Endometrial microvascular endothelial cells (primary cell): ENCODE results near the gene TNC. TPM values are rescaled to one million over a fixed set of nuclear protein-coding genes. Genes with fewer than 3 reads are reported as not detected.

Experiments used
- in situ Hi-C: cut with HindIII; loops from 2 replicates; pipeline ENCODE4 v1.10.0; 2017; ENCODE audit warnings: low sequenced_read_pairs, low pct_unique_long_range_greater_than_20kb; ENCODE audit errors: inconsistent ontology term
- total RNA-seq: library from RNA; depleted of rRNA; stranded (reverse); fragments of >200 nt; gene quantifications from one replicate; pipeline ENCODE4 v1.2.3, GENCODE V29; 2015; ENCODE audit errors: inconsistent ontology term

Gene TNC
- total RNA-seq, 1 donor from 2014 or later = 0.37 TPM

- in situ Hi-C loops = no loop called here
Observed at GRCh38 chr9:115069302-115069701, 48.7 kb downstream of the TNC start.

GRCh38 chr9:115068031-115068430, 49.9 kb downstream of the TNC start:
- in situ Hi-C loops = no loop called here

- in situ Hi-C loops = no loop called here
Observed at GRCh38 chr9:115063058-115063845, 54.7 kb downstream of the TNC start.

GRCh38 chr9:115058684-115059315, 59.2 kb downstream of the TNC start:
- in situ Hi-C loops = no loop called here

GRCh38 chr9:115058175-115058574, 59.8 kb downstream of the TNC start:
- in situ Hi-C loops = no loop called here

- in situ Hi-C loops = no loop called here
Observed at GRCh38 chr9:115057559-115057958, 60.4 kb downstream of the TNC start.

GRCh38 chr9:115050002-115050490, 67.9 kb downstream of the TNC start:
- in situ Hi-C loops = no loop called here

- in situ Hi-C loops = no loop called here
Observed at GRCh38 chr9:115046824-115047223, 71.1 kb downstream of the TNC start.

- in situ Hi-C loops = no loop called here
Observed at GRCh38 chr9:115046199-115046598, 71.8 kb downstream of the TNC start.

- in situ Hi-C loops = no loop called here
Observed at GRCh38 chr9:115043632-115044031, 74.3 kb downstream of the TNC start.

- in situ Hi-C loops = no loop called here
Observed at GRCh38 chr9:115042781-115043509, 75.0 kb downstream of the TNC start.

GRCh38 chr9:115039516-115040120, 78.3 kb downstream of the TNC start:
- in situ Hi-C loops = no loop called here

- in situ Hi-C loops = no loop called here
Observed at GRCh38 chr9:115038178-115038577, 79.8 kb downstream of the TNC start.

- in situ Hi-C loops = no loop called here
Observed at GRCh38 chr9:115036691-115037090, 81.3 kb downstream of the TNC start.

- in situ Hi-C loops = no loop called here
Observed at GRCh38 chr9:115035841-115036612, 81.9 kb downstream of the TNC start.

- in situ Hi-C loops = no loop called here
Observed at GRCh38 chr9:115034801-115035200, 83.2 kb downstream of the TNC start.

- in situ Hi-C loops = no loop called here
Observed at GRCh38 chr9:115033800-115034199, 84.2 kb downstream of the TNC start.

GRCh38 chr9:115032296-115032695, 85.7 kb downstream of the TNC start:
- in situ Hi-C loops = no loop called here

- in situ Hi-C loops = no loop called here
Observed at GRCh38 chr9:115030006-115030405, 88.0 kb downstream of the TNC start.
